Spinal cord (tissue), 10 donors: Measurements from ENCODE around the gene ZNF71. TPM values are rescaled to one million over a fixed set of nuclear protein-coding genes. Genes with fewer than 3 reads are reported as not detected.

Source experiments
- DNase-seq, 6 donors: peaks; one replicate each; pipeline versions ENCODE4 v3.0.0 to v3.0.0-alpha.2; 2013 to 2015; ENCODE audit warnings: low spot score in 6 of 6, low read depth in 4 of 6
- H3K27ac ChIP-seq: one replicate; pipeline ENCODE4 v1.5.1; 2013; ENCODE audit warnings: low read depth, low read length, control low read depth
- H3K27me3 ChIP-seq: one replicate; pipeline ENCODE4 v1.6.1; 2013; ENCODE audit warnings: low read length; ENCODE audit not compliant: control insufficient read depth, insufficient read depth
- H3K36me3 ChIP-seq: one replicate; pipeline ENCODE4 v1.6.1; 2013; ENCODE audit warnings: low read length; ENCODE audit not compliant: control insufficient read depth, insufficient read depth
- H3K4me1 ChIP-seq: one replicate; pipeline ENCODE4 v1.6.1; 2013; ENCODE audit warnings: low read length; ENCODE audit not compliant: control insufficient read depth, insufficient read depth
- H3K4me3 ChIP-seq: one replicate; pipeline ENCODE4 v1.5.1; 2013; ENCODE audit warnings: low read depth, low read length, control low read depth
- H3K9me3 ChIP-seq: one replicate; pipeline ENCODE4 v1.6.1; 2013; ENCODE audit warnings: low read length; ENCODE audit not compliant: control insufficient read depth, insufficient read depth
- WGBS: methylation state at CpG from one replicate; pipeline ENCODE4 v1.1.5; 2013; ENCODE audit warnings: missing lambda C conversion rate; ENCODE audit not compliant: insufficient coverage; 5-methylcytosine and 5-hydroxymethylcytosine counted together
- long read RNA-seq, 4 donors: transcript quantifications; one replicate each; lab custom pipeline, GENCODE V29; 2026
- polyA plus RNA-seq, 2 donors: library from polyadenylated mRNA; unstranded; fragments of 120-200 nt; gene quantifications; one replicate each; pipeline ENCODE4 v1.2.1, GENCODE V29; 2013; ENCODE audit not compliant: insufficient read length in 2 of 2
- total RNA-seq, 2 donors: library from RNA; depleted of rRNA in 1 of 2; stranded (reverse); fragments of 120-200 nt in 1 of 2; fragments of >200 nt in 1 of 2; gene quantifications; one replicate each; pipeline versions ENCODE4 v1.2.3 to v1.2.4, GENCODE V29; 2013 to 2014
- donor health status: healthy.

Gene ZNF71
- total RNA-seq (1 to 10 TPM; 8.9 TPM), polyA plus RNA-seq (10 to 100 TPM; 11.6 to 12.2 TPM)
- long read RNA-seq, donor 1, full-length matches to known transcripts, result 1 of 1 reads
- long read RNA-seq, donor 1, partial matches to known transcripts, result 0 of 1 reads
- long read RNA-seq, donor 1, other reads (novel, unspliced or antisense), result 0 of 1 reads
- long read RNA-seq, donor 2, full-length matches to known transcripts, result 5 of 5 reads
- long read RNA-seq, donor 2, partial matches to known transcripts, result 0 of 5 reads
- long read RNA-seq, donor 2, other reads (novel, unspliced or antisense), result 0 of 5 reads
- long read RNA-seq, donor 3, full-length matches to known transcripts, result 1 of 1 reads
- long read RNA-seq, donor 3, partial matches to known transcripts, result 0 of 1 reads
- long read RNA-seq, donor 3, other reads (novel, unspliced or antisense), result 0 of 1 reads
- long read RNA-seq, donor 4, full-length matches to known transcripts, result 8 of 8 reads
- long read RNA-seq, donor 4, partial matches to known transcripts, result 0 of 8 reads
- long read RNA-seq, donor 4, other reads (novel, unspliced or antisense), result 0 of 8 reads

GRCh38 chr19:56594783-56595547, at the start of gene ZNF71:
ZNF71 (plus strand) TSS chr19:56595302; CDS start chr19:56601559, 6,257 bp downstream.
- under 1% methylated on average over 49 of the region's 52 CpGs for WGBS
- peak within 1 kb of the TSS; percentile 47 for H3K27ac ChIP-seq

DNA sequence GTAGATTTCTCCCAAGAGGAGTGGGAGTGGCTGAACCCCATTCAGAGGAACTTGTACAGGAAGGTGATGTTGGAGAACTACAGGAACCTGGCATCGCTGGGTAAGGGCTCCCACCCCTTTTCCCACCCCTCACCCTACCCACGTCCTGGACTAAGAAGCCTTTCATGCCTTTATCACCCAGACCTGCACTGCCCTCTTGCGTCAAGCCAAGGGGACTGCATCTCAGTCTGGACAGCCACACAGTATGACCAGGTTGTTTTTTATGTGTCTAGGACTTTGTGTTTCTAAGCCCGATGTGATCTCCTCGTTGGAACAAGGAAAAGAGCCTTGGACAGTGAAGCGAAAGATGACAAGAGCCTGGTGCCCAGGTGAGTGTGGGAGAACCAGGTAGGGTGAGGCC, 47.6 kb upstream of the ZNF71 start:
- Histone ChIP-seq H3K27me3 (no peaks in the 10 kb centered on the region), H3K4me3 (no peak overlapping the region), H3K4me1 (no peaks in the 10 kb centered on the region), H3K27ac (no peak overlapping the region), H3K9me3 (peaks cover 8% of the 10 kb centered on the region), H3K36me3 (peaks cover 25% of the 10 kb centered on the region)
- DNase-seq, result peak in 1 of 6 donors; percentile 5
- 47% methylated on average over 5 of the region's 6 CpGs for WGBS

More at GRCh38 chr19:56594783-56595547, at the start of gene ZNF71:
- no peaks in the 10 kb centered on the region for H3K9me3 ChIP-seq
- peak; percentile 77 to 98 (median 86) for DNase-seq
- no peaks in the 10 kb centered on the region for H3K27me3 ChIP-seq
- H3K4me1 ChIP-seq, result peaks cover 10% of the 10 kb centered on the region
- peak within 1 kb of the TSS; percentile 80 for H3K4me3 ChIP-seq
- H3K36me3 ChIP-seq, result peaks cover 7% of the 10 kb centered on the region

DNA sequence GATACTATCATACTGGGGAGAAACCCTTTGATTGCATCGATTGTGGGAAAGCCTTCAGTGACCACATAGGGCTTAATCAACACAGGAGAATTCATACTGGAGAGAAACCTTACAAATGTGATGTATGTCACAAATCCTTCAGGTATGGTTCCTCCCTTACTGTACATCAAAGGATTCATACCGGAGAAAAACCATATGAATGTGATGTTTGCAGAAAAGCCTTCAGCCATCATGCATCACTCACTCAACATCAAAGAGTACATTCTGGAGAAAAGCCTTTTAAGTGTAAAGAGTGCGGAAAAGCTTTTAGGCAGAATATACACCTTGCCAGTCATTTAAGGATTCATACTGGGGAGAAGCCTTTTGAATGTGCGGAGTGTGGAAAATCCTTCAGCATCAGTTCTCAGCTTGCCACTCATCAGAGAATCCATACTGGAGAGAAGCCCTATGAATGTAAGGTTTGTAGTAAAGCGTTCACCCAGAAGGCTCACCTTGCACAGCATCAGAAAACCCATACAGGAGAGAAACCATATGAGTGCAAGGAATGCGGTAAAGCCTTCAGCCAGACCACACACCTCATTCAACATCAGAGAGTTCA, 40.7 kb upstream of the ZNF71 start:
- no peak for DNase-seq
- no peaks in the 10 kb centered on the region for H3K4me1 ChIP-seq
- no CpG with 5 or more reads among the region's 6 CpGs for WGBS
- no peak overlapping the region for H3K27ac ChIP-seq
- no peaks in the 10 kb centered on the region for H3K27me3 ChIP-seq
- H3K4me3 ChIP-seq, result no peak overlapping the region
- peaks cover 18% of the 10 kb centered on the region for H3K36me3 ChIP-seq
- H3K9me3 ChIP-seq, result peaks cover 8% of the 10 kb centered on the region

DNA sequence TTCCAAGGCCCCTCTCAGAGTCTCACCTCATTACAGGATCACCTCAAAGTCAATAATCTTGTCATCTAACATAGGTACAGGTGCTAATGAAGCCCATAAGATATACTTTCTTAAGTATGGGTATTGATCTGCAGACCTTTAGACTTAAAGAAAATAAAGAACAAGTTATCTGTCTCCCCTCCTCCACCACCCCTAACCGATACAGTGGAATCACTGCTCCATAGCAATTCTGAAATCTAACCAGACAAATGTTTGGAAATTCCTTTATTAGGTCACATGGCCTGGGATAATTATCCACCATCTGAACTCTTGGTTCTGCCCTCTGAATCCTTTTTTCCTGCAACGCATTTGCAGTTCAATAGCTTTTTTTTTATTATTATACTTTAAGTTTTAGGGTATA, 32.3 kb upstream of the ZNF71 start:
- DNase-seq, result no peak
- Histone ChIP-seq H3K36me3 (no peaks in the 10 kb centered on the region), H3K27ac (no peak overlapping the region), H3K4me3 (no peak overlapping the region), H3K4me1 (peaks cover 2% of the 10 kb centered on the region), H3K9me3 (peaks cover 15% of the 10 kb centered on the region), H3K27me3 (no peaks in the 10 kb centered on the region)
- 100% methylated on average over 1 of the region's 2 CpGs for WGBS

DNA sequence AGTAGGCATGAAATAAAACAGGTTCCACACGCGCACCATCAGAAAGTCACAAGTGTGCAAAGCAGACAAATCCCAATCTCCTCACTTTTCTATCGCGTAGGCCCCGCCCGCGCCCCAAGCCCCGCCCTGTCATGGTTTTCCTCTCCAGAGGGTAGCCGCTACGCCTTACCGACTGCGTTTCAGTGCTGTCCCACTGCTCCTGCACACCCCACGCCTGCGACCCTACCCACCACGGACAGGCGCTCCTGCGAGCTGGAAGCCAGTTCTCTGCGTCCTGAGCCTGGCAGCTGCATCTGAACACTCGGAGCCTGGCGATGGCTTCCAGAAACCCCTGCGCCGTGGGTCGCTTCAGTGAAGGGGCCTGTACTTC, 28.2 kb upstream of the ZNF71 start:
- peaks cover 15% of the 10 kb centered on the region for H3K9me3 ChIP-seq
- peak overlapping the region; percentile 67 for H3K27ac ChIP-seq
- no peaks in the 10 kb centered on the region for H3K36me3 ChIP-seq
- WGBS, result 0% methylated on average over 23 of the region's 23 CpGs
- no peak for DNase-seq
- peaks cover 6% of the 10 kb centered on the region for H3K4me1 ChIP-seq
- H3K27me3 ChIP-seq, result no peaks in the 10 kb centered on the region
- peak overlapping the region; percentile 88 for H3K4me3 ChIP-seq

- peak within 1 kb of the TSS; percentile 88 for H3K4me3 ChIP-seq
- no peaks in the 10 kb centered on the region for H3K27me3 ChIP-seq
- DNase-seq, result peak; percentile 83 to 97 (median 87)
- H3K4me1 ChIP-seq, result peaks cover 6% of the 10 kb centered on the region
- H3K36me3 ChIP-seq, result no peaks in the 10 kb centered on the region
- H3K9me3 ChIP-seq, result peaks cover 17% of the 10 kb centered on the region
- 2% methylated on average over 66 of the region's 66 CpGs for WGBS
- H3K27ac ChIP-seq, result peak within 1 kb of the TSS; percentile 67
Observed at GRCh38 chr19:56567274-56568120, 27.6 kb upstream of the ZNF71 start, which contains the start of gene ZNF470. ZNF470 (plus strand) TSS chr19:56567468; CDS start chr19:56570312, 2,844 bp downstream.

DNA sequence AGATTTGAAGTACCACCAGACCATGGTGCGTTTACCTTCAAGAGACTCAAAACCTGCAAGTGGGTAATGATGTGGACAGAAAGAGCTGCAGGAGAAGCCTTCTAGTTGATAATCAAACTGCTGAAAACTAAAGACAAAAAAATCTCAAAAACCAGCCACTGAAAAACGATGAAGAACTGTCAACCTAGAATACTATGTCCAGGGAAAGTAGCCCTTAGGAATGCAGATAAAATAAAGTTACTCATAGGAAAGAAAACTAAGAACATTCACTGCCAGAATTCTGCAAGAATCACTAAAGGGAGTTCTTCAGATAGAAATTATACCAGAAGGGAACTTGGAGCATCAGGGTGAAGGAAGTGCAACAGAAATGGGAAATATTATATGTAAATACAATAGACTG, 22.5 kb upstream of the ZNF71 start:
- DNase-seq, result no peak
- WGBS, result no CpG with 5 or more reads among the region's 2 CpGs
- Histone ChIP-seq H3K4me3 (no peak overlapping the region), H3K27ac (no peak overlapping the region), H3K4me1 (peaks cover 6% of the 10 kb centered on the region), H3K9me3 (peaks cover 31% of the 10 kb centered on the region), H3K36me3 (peaks cover 8% of the 10 kb centered on the region), H3K27me3 (no peaks in the 10 kb centered on the region)

- peaks cover 44% of the 10 kb centered on the region for H3K9me3 ChIP-seq
- H3K27me3 ChIP-seq, result no peaks in the 10 kb centered on the region
- DNase-seq, result no peak
- peaks cover 11% of the 10 kb centered on the region for H3K36me3 ChIP-seq
- H3K4me3 ChIP-seq, result no peak overlapping the region
- H3K4me1 ChIP-seq, result no peaks in the 10 kb centered on the region
- WGBS, result 80% methylated on average over 1 of the region's 3 CpGs
- no peak overlapping the region for H3K27ac ChIP-seq
Observed at GRCh38 chr19:56573914-56574313, 21.2 kb upstream of the ZNF71 start.
